ENCODE measurements around the gene RIMBP3C.
"Not testable (repeated sequence)": the region's sequence is repeated elsewhere in the genome, so short reads cannot be mapped to it uniquely, and the experiment has no call there.

RIMBP3C gene

DNA sequence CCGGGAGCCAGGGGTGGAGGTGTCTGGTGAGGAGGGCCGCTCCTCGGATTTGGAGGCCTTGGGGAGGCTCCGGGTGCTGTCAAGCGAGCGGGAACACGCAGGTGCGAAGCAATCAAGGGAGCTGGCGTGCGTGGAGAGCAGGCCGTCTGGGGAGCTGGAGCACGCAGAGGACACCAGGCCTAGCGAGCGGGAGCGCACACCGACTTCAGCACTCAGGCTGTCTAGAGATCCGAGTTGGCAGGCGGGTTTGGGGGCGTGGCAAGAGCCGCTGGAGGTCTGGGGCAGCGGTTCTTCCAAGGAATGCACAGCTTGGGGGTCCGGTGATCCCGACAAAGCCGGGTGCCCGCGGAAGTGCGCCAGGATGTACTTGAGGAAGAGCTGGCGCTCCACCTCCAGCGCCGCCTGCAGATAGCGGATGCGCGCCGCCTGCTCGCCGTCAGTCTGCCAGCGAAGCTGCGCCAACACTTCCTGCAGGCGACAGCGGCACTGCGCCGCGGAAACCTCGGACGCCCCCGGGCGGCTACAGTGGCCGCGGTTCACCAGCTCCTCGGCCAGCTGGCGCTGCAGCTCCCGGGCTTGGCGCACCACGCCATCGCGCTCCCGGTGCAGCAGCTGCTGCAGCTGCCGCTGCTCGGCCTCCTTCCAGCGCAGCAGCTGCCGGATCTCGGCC is 1.1 kb downstream of the RIMBP3C start:
- not testable (repeated sequence) for H3K9me3 ChIP-seq (ENCODE audit: insufficient read depth, low read depth, low read length); H3K27ac ChIP-seq (ENCODE audit: low read depth, low read length); H3K27me3 ChIP-seq (ENCODE audit: insufficient read depth, low read length); H3K4me3 ChIP-seq (ENCODE audit: low read length); H3K9ac ChIP-seq (ENCODE audit: low read depth, low read length); H3K36me3 ChIP-seq (ENCODE audit: insufficient read depth, low read length); H3K4me1 ChIP-seq (ENCODE audit: insufficient read depth, low read length)
- no CpG with 5 or more reads among the region's 62 CpGs for WGBS

DNA sequence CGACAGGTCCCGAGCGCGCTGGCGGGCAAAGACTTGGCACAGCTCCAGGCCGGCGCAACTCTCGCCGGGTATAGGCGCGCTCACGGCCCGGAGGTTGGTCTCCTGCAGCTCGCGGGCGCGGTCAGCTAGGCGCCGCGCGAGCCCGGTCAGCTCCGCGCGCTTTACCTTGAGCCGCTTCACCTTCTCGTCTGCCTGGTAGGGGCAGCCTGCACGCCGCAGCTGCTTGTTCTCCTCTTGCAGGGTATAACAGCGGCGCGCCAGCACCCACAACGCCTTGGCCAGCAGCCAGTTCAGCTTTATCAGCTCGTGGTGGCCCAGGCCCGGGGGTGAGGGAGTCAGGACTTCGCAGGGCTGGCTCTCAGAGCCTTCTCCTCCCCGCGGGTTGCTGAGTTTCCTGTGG is 1.7 kb downstream of the RIMBP3C start:
- not testable (repeated sequence) for H3K9ac ChIP-seq (ENCODE audit: low read depth, low read length); H3K9me3 ChIP-seq (ENCODE audit: insufficient read depth, low read depth, low read length); H3K27me3 ChIP-seq (ENCODE audit: insufficient read depth, low read length); H3K4me1 ChIP-seq (ENCODE audit: insufficient read depth, low read length); H3K36me3 ChIP-seq (ENCODE audit: insufficient read depth, low read length); H3K4me3 ChIP-seq (ENCODE audit: low read length); H3K27ac ChIP-seq (ENCODE audit: low read depth, low read length)
- WGBS: no CpG with 5 or more reads among the region's 38 CpGs

DNA sequence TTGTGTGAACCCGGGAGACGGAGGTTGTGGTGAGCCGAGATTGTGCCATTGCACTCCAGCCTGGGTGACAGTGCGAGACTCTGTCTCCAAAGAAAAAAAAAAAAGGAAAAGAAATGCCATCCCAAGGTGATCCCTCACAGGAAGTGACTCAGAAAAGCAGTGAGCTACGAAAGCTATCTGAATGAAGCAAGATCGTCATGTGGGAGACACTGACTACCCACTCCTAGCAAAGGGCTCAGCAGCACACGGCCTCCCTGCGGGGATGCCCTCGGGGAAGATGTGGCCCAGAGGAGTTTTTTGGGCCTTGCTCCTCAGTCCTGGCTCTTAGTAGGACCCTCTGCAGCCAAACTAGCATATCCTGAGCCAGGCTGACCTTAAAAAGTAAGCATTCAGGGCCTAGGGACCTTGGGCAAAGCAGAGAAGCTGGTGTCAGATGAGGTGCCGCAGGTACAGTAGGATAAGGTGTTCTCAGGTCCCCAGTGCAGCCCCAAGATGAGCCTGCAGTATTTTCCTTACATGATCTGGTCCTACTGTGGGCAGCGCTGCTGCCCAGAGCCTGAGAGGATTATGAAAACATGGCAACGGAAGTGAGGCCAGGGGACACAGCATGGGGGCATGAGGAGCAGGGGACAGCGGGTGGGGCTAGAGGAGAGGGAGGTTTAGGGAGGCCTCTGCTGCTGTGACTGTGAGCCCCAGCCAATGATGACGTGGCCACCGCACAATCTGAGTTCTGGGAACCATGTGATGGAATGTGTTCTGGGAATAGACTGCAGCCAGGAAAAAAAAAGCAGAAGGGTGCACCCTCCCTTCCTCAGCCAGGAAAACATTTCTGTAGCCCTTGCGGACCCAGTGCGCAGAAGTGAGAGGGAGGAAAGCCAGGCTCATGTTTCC is 6.6 kb downstream of the RIMBP3C start:
- H3K36me3 ChIP-seq (ENCODE audit: insufficient read depth, low read length); H3K4me1 ChIP-seq (ENCODE audit: insufficient read depth, low read length); H3K4me3 ChIP-seq (ENCODE audit: low read length); H3K9ac ChIP-seq (ENCODE audit: low read depth, low read length); H3K9me3 ChIP-seq (ENCODE audit: insufficient read depth, low read depth, low read length); H3K27ac ChIP-seq (ENCODE audit: low read depth, low read length); H3K27me3 ChIP-seq (ENCODE audit: insufficient read depth, low read length): not testable (repeated sequence)
- 91% methylated on average over 1 of the region's 17 CpGs for WGBS

- H3K27me3 ChIP-seq (ENCODE audit: insufficient read depth, low read length); H3K4me3 ChIP-seq (ENCODE audit: low read length); H3K4me1 ChIP-seq (ENCODE audit: insufficient read depth, low read length); H3K9ac ChIP-seq (ENCODE audit: low read depth, low read length); H3K36me3 ChIP-seq (ENCODE audit: insufficient read depth, low read length); H3K27ac ChIP-seq (ENCODE audit: low read depth, low read length); H3K9me3 ChIP-seq (ENCODE audit: insufficient read depth, low read depth, low read length): not testable (repeated sequence)
- WGBS: no CpG with 5 or more reads among the region's 7 CpGs
These were observed 11.4 kb downstream of the RIMBP3C start for GRCh38 chr22:21539862-21540261.

DNA sequence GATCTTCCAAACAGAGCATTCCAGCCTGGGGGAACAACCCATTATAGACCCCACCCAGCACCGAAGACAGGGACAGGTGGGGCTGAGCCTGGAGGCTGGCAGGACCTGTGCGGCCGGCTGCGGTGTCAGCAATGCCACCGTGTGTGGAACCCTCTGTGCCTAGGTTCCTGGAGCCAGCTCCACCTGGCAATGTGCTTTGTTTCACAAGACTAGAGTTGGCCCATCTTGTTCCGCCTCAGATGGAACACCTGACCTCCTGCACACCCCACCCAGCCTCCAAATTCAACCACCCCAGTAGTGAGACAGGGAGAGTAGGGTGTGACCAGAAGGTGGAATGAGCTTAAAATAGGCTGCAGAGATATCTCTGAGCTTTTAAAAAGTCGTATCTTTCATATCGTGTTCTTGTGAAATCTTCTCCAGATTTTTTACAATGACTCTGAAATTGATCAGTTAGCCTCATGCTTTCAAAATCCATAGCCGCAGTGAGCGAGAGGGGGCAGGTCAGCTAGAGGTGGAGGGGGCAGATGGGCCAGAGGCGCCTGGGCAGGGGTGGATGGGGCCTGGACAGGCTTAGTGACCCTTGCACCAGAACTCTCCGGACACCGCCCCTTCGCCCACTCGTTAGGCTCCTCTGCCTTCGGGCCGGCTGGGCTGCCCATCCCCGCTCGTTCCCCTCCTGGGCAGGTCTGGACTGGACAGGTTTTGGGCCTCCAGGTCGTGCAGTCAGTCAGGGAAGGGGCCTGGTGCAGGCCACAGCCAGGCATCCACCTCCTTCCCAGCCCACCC is 18.2 kb downstream of the RIMBP3C start:
- no CpG with 5 or more reads among the region's 20 CpGs for WGBS
- H3K27me3 ChIP-seq (ENCODE audit: insufficient read depth, low read length); H3K4me3 ChIP-seq (ENCODE audit: low read length); H3K36me3 ChIP-seq (ENCODE audit: insufficient read depth, low read length); H3K9me3 ChIP-seq (ENCODE audit: insufficient read depth, low read depth, low read length); H3K9ac ChIP-seq (ENCODE audit: low read depth, low read length); H3K27ac ChIP-seq (ENCODE audit: low read depth, low read length); H3K4me1 ChIP-seq (ENCODE audit: insufficient read depth, low read length): not testable (repeated sequence)

DNA sequence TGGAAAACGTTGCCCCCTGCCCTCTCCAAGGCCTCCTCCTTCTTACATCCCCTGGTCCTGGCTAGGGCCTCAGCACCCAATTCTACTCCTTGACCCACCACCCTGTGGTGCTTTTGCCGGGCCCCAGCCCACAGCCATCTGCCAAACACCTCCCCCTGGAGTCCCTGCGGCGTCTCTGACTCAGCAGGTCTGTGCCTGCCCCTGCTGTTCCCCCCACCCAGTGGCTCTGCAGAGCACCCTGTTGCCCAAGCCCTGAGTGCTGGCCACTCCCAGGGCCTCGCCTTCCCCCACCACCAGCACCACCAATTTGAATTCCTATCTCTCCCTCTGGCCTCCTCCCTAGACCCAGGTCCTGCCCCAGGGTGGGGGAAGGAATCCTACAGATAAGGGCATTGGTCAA is 19.7 kb downstream of the RIMBP3C start:
- H3K4me3 ChIP-seq (ENCODE audit: low read length); H3K36me3 ChIP-seq (ENCODE audit: insufficient read depth, low read length); H3K27me3 ChIP-seq (ENCODE audit: insufficient read depth, low read length); H3K4me1 ChIP-seq (ENCODE audit: insufficient read depth, low read length); H3K27ac ChIP-seq (ENCODE audit: low read depth, low read length); H3K9ac ChIP-seq (ENCODE audit: low read depth, low read length); H3K9me3 ChIP-seq (ENCODE audit: insufficient read depth, low read depth, low read length): not testable (repeated sequence)
- WGBS: no CpG with 5 or more reads among the region's 5 CpGs

- no CpG with 5 or more reads among the region's 6 CpGs for WGBS
- H3K27ac ChIP-seq (ENCODE audit: low read depth, low read length); H3K27me3 ChIP-seq (ENCODE audit: insufficient read depth, low read length); H3K36me3 ChIP-seq (ENCODE audit: insufficient read depth, low read length); H3K9me3 ChIP-seq (ENCODE audit: insufficient read depth, low read depth, low read length); H3K4me3 ChIP-seq (ENCODE audit: low read length); H3K9ac ChIP-seq (ENCODE audit: low read depth, low read length); H3K4me1 ChIP-seq (ENCODE audit: insufficient read depth, low read length): not testable (repeated sequence)
These were observed 24.4 kb downstream of the RIMBP3C start for GRCh38 chr22:21526705-21527500.

DNA sequence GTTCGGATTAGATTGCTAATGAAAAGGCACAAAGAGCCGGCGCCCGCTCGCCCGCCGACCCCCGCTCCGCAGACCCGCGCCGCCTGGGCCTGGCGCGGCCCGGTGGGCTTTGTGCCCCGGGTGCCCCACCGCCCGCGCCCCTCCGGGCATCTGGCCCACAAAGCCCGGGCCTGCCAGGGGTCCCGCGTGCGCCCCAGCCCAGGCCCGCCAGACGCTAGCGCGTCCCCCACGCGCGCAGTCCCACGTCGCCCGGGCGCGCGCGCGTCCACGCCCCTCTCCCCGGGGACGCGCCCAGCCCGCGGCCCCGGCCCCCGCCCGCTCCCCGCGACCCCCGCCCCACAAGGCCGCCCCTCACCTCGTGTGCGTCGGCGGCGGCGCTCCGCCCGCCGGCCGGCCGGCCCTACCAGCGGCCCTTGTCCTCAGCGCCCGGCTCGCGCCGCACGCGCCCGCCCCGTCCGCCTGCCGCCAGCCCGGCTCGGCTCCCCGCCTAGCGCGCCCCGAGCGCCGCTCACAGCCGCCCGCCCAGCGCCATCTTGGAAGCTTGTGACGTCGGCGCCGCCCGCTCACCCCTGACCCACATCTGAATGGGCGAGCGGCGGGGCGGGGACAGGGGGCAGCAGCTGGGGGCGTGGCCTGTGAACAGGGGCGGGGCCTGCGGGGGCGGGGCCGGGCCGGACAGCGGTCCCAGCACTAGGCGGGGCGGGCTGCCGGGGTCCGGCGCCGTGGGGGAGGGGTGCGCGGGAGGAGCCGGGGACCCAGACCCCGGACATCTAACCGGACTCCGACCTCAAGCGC is 34.1 kb downstream of the RIMBP3C start:
- not testable (repeated sequence) for H3K9me3 ChIP-seq (ENCODE audit: insufficient read depth, low read depth, low read length); H3K27ac ChIP-seq (ENCODE audit: low read depth, low read length); H3K4me1 ChIP-seq (ENCODE audit: insufficient read depth, low read length); H3K9ac ChIP-seq (ENCODE audit: low read depth, low read length); H3K4me3 ChIP-seq (ENCODE audit: low read length); H3K36me3 ChIP-seq (ENCODE audit: insufficient read depth, low read length); H3K27me3 ChIP-seq (ENCODE audit: insufficient read depth, low read length)
- WGBS: no CpG with 5 or more reads among the region's 115 CpGs

DNA sequence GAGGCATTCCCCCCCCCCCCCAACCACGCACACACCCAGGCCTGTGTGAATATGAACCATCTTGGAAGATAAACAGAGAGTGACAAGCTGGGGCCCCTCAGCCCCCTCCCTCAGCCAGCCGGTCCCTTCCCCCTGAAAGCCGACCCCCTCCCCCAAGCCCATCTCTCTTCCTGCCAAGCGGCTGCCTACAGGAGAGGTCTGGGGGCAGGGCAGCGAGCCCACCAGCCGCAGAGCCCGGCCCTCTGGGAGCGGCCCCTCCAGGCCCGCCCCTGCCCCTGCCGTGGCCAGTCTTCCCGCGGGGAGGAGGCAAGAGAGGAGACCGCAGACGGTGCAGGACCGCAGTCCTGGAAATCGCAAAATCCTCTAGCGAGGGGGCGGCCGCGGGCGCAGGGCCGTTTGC is 34.7 kb downstream of the RIMBP3C start:
- not testable (repeated sequence) for H3K27ac ChIP-seq (ENCODE audit: low read depth, low read length); H3K9me3 ChIP-seq (ENCODE audit: insufficient read depth, low read depth, low read length); H3K27me3 ChIP-seq (ENCODE audit: insufficient read depth, low read length); H3K9ac ChIP-seq (ENCODE audit: low read depth, low read length); H3K4me3 ChIP-seq (ENCODE audit: low read length); H3K36me3 ChIP-seq (ENCODE audit: insufficient read depth, low read length); H3K4me1 ChIP-seq (ENCODE audit: insufficient read depth, low read length)
- WGBS: no CpG with 5 or more reads among the region's 22 CpGs

GRCh38 chr22:21515234-21515633 is 36.0 kb downstream of the RIMBP3C start:
- no CpG with 5 or more reads among the region's 9 CpGs for WGBS
- H3K27me3 ChIP-seq (ENCODE audit: insufficient read depth, low read length); H3K9me3 ChIP-seq (ENCODE audit: insufficient read depth, low read depth, low read length); H3K4me3 ChIP-seq (ENCODE audit: low read length); H3K27ac ChIP-seq (ENCODE audit: low read depth, low read length); H3K36me3 ChIP-seq (ENCODE audit: insufficient read depth, low read length); H3K9ac ChIP-seq (ENCODE audit: low read depth, low read length); H3K4me1 ChIP-seq (ENCODE audit: insufficient read depth, low read length): not testable (repeated sequence)

Data from HUES64 (cell line).